Activated effector memory CD4-positive, alpha-beta T cell treated with Interleukin-2 at 50 U/mL for 16 hours (primary cell): ENCODE measurements around the gene PCDH9.
"Not testable (repeated sequence)": the region's sequence is repeated elsewhere in the genome, so short reads cannot be mapped to it uniquely, and the experiment has no call there.

Experiments used
- DNase-seq: peaks from one replicate; pipeline ENCODE4 v3.0.0-alpha.2; 2020

Gene PCDH9

GRCh38 chr13:66821551-66821950, 408.6 kb downstream of the PCDH9 start:
- DNase-seq = no peak

- no peak for DNase-seq
Observed at GRCh38 chr13:66811455-66811854, 418.7 kb downstream of the PCDH9 start.

- DNase-seq = no peak
Observed at GRCh38 chr13:66809485-66809884, 420.7 kb downstream of the PCDH9 start.

GRCh38 chr13:66807251-66807650, 422.9 kb downstream of the PCDH9 start:
- no peak for DNase-seq

DNA sequence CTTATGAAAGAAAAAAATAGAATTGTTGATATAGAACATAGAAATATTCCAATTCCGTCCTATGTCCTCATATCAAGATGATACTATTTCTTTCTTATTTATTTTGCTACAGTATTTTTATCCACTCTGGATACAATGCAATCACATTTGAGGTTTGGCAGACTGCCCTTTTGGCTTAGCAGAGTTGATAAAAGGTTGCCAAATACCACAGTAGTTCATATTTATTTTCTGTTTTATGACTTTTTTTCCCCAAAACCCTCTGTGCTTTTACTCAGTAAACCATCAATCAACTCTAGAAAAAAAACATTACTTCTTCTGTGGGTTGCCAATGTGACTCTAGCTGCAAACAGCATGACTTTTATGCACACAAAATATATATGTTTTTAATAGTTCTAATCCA, 424.5 kb downstream of the PCDH9 start:
- no peak for DNase-seq

DNA sequence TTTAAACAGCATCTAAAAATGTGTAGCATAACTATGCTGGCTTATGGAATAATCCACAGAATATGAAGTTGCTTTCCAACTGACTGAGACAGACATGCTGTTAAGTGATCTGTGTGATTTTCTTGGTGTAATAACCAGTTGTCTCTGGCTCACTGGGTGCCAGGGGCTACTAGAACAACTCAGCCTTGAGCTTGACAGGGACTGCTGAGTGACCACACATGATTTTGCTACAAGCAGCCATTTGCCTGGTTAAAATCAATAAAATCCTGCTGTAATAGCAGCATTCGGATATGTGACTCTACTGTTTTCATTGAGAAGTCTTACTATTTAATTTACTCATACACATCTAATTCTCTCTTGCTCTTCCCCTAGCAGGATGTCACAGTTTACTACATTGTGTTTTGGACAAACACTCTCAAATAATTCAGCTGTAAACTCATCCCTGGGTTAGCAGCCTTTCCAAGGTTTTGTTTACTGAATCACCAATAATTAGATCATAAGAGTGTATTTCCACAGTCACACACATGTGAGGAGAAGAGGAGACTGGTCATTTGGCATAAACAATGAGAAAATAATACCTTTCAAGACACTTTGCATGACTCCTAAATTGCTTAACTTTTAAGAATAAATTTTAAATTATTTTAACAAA, 426.2 kb downstream of the PCDH9 start:
- no peak for DNase-seq

DNA sequence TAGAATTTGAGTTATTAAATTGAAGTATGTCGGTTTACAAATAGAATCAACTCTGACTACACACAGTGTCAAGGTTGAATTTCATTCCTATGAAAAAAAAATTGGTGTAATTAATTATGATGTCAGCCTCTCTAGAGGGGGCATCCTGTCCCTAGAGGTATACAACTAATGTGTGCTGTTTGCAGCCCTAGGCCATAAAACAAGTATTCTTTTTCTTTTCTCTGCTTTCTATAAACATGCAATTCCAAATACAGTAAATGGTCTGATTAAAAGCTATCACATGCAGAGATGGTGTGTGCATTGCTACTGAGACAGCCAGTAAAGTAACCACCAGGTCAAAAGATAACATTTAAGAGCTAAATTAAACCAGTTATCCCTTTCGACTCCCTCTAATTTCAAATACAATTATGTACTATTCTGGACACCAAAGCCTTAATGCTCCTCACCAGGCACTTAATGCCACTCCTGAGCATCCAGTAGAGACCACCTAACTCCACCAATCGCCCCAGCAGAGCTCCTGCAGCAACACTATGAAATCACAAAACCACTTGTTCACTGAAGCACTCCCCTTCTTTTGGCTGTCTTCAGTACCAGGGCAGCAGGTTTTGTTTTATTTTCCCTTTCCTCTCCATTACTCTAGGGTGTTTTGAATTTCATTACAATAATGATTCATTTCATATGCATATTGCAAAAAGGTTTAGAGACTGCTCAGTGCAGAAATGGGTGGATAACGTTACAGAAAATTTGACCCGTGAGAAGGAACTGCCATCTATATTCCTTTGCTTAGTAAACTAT, 426.9 kb downstream of the PCDH9 start:
- DNase-seq = no peak

DNA sequence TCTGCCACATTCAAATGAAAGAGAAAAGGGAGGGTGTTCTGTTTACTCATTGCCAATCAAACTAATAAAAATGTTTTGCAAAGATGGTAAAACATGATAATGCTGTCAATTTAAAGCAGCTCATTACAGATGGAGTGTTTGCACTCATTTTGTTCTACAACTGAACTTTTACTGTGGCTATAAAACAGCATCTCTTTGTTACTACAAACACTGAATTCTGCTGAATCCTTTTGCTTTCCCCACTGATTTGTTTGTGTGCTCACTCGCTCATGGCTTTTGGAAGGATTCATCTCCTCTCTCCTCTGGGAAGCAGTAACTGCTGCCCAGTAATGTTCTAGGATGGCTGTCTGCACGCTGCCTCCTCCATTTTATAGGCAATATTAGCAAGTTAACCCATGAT, 434.5 kb downstream of the PCDH9 start:
- DNase-seq = no peak

DNA sequence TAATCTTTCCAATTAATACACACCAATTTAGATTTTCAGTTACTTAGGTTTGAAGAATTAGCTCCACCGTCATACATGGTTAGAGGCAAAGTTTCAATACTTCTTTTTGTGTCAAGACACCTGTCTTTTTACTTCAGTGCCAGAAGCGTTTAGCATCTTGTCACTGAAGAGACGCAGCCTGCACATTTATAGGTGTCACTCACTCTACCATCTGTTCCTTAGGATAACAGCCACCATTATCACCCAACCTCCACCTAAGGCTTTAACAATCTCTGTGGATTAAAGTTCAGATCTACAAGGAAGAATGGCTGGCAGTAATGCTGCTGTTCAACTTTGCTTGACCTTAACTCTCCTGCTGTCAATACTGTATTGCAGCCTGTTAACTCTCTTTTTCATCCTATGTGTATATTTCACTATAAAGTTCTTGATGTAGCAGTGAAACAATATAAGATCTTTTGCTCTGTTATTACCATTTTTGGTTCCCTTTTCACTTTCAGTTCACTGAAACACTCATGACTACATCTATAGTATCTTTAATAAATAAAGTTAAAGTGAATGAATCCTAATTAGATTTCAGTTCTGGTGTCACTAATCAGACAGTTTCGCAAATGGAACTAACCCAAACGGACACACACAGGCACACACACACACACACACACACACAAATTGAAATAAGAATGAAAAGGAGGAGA, 435.6 kb downstream of the PCDH9 start:
- DNase-seq = no peak

DNA sequence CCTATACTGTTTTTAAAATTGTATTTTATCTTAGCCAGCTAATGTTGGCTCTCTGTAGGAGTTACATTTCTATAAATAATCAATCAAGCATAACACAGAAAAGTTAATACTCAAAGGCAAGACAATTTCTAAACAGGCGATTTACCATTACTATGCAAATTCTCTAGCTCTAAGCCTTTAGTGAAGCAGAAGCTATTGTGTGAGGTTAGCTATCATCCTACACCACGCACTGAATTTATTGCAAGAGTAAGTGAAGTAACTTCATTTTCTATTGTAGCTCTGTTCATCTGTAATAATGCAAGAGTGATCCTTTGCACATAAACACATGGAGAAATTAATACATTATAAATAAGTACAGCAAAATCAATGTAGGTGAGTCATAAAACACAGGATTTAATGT, 439.3 kb downstream of the PCDH9 start:
- DNase-seq = no peak

- DNase-seq = no peak
Observed at GRCh38 chr13:66781241-66781640, 448.9 kb downstream of the PCDH9 start.

GRCh38 chr13:66780814-66781213, 449.3 kb downstream of the PCDH9 start:
- DNase-seq = no peak

GRCh38 chr13:66778461-66778860, 451.7 kb downstream of the PCDH9 start:
- no peak for DNase-seq

- no peak for DNase-seq
Observed at GRCh38 chr13:66775196-66775595, 454.9 kb downstream of the PCDH9 start.

- DNase-seq = no peak
Observed at GRCh38 chr13:66774046-66774445, 456.1 kb downstream of the PCDH9 start.

- DNase-seq = no peak
Observed at GRCh38 chr13:66765559-66765958, 464.6 kb downstream of the PCDH9 start.

- DNase-seq = not testable (repeated sequence)
Observed at GRCh38 chr13:66760678-66761077, 469.5 kb downstream of the PCDH9 start.

DNA sequence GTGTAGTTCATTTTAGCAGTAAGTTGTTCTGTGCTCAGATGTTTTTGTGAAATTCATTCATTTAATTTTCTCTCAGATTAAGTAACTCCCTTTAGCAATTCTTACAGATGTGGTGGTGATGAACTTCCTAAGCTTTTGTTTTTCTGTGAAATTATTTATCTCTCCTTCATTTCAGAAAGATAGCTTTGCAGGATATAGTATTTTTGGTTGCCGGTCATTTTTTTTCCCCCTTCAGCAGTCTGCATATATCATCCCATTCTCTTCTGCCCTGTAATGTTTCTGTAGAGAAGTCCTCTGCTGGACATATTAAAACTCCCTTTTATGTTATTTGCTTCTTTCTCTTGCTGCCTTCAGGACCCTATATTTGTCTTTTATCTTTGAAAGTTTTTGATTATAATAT, 470.2 kb downstream of the PCDH9 start:
- no peak for DNase-seq

GRCh38 chr13:66751691-66752090, 478.4 kb downstream of the PCDH9 start:
- DNase-seq = no peak

- no peak for DNase-seq
Observed at GRCh38 chr13:66748712-66749111, 481.4 kb downstream of the PCDH9 start.

- no peak for DNase-seq
Observed at GRCh38 chr13:66745307-66745706, 484.8 kb downstream of the PCDH9 start.

DNA sequence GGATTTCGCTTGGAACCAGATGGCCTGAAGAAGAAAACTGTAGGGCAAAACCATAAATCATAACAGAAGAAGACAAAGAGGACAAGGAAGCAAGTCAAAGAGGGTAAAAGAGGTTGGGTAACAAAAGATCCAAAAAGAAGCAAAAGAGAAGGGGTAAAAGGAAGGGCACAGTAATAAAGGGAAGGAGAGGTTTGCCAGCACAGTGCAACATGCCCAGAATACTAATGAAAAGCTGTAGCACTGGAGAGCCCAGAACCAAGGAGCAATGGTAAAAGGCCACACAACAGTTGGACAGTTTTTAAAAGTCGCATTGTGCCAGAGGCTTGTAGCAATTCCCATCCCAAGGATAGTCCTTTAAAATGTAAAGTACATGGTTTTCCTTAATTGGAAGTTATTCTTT, 506.6 kb downstream of the PCDH9 start:
- no peak for DNase-seq

DNA sequence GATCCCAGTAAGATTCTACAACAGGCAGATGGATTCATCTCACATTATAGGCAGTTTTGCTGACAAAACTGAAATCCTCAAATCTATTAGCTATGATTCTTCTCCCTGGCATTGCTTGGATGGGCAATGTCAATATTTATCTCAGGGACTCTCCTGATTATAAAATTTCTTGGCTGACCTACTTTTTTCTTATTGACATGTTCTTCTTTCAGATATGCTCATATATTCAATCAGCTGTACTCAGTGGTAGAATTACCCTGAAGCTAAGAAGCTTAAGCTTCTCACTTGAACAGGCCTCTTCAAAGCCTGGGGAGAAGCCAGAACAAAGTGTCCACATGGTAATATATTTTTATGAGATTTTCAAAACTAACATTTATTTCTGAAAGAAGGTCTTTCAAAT, 513.6 kb downstream of the PCDH9 start:
- no peak for DNase-seq

GRCh38 chr13:66714795-66715194, 515.3 kb downstream of the PCDH9 start:
- no peak for DNase-seq
